ENCODE measurements around the gene PPFIA1.
"Not testable (repeated sequence)": the region's sequence is repeated elsewhere in the genome, so short reads cannot be mapped to it uniquely, and the experiment has no call there.

The PPFIA1 gene

GRCh38 chr11:70251659-70252321, 18.7 kb upstream of the PPFIA1 start:
- no peak for DNase-seq

- DNase-seq: no peak
Observed at GRCh38 chr11:70252844-70253243, 17.6 kb upstream of the PPFIA1 start.

- DNase-seq: no peak
Observed at GRCh38 chr11:70255477-70256116, 14.9 kb upstream of the PPFIA1 start.

- not testable (repeated sequence) for DNase-seq
Observed at GRCh38 chr11:70259077-70259476, 11.4 kb upstream of the PPFIA1 start.

GRCh38 chr11:70262951-70263350, 7.5 kb upstream of the PPFIA1 start:
- DNase-seq: no peak

- DNase-seq: no peak
Observed at GRCh38 chr11:70263363-70263762, 7.1 kb upstream of the PPFIA1 start.

- DNase-seq: no peak
Observed at GRCh38 chr11:70265341-70265740, 5.1 kb upstream of the PPFIA1 start.

GRCh38 chr11:70267405-70267950, 3.0 kb upstream of the PPFIA1 start:
- no peak for DNase-seq

GRCh38 chr11:70268526-70268925, 2.0 kb upstream of the PPFIA1 start:
- DNase-seq: no peak

GRCh38 chr11:70270877-70271648, 573 bp downstream of the PPFIA1 start:
- peak; percentile 34 for DNase-seq

GRCh38 chr11:70271649-70271953, 1.1 kb downstream of the PPFIA1 start:
- no peak for DNase-seq

- no peak for DNase-seq
Observed at GRCh38 chr11:70272009-70272408, 1.5 kb downstream of the PPFIA1 start.

GRCh38 chr11:70278994-70279393, 8.5 kb downstream of the PPFIA1 start:
- DNase-seq: no peak

- no peak for DNase-seq
Observed at GRCh38 chr11:70281156-70281609, 10.7 kb downstream of the PPFIA1 start.

GRCh38 chr11:70282012-70282411, 11.5 kb downstream of the PPFIA1 start:
- DNase-seq: no peak

- DNase-seq: no peak
Observed at GRCh38 chr11:70288721-70289120, 18.2 kb downstream of the PPFIA1 start.

- no peak for DNase-seq
Observed at GRCh38 chr11:70289582-70289981, 19.1 kb downstream of the PPFIA1 start.

- no peak for DNase-seq
Observed at GRCh38 chr11:70290361-70291065, 20.0 kb downstream of the PPFIA1 start.

GRCh38 chr11:70292166-70292565, 21.7 kb downstream of the PPFIA1 start:
- DNase-seq: no peak

- no peak for DNase-seq
Observed at GRCh38 chr11:70292863-70293262, 22.4 kb downstream of the PPFIA1 start.

GRCh38 chr11:70295166-70295565, 24.7 kb downstream of the PPFIA1 start:
- DNase-seq: not testable (repeated sequence)

GRCh38 chr11:70296681-70297080, 26.2 kb downstream of the PPFIA1 start:
- DNase-seq: no peak

GRCh38 chr11:70297341-70297740, 26.9 kb downstream of the PPFIA1 start:
- DNase-seq: no peak

Data from activated gamma-delta T cell treated with Interleukin-2 at 50 U/mL for 16 hours (primary cell).